Measurements from ENCODE around the gene MSL1.
A peak's percentile ranks its signal among the peaks of the same experiment; 100 is the strongest.

The MSL1 gene, protein sequence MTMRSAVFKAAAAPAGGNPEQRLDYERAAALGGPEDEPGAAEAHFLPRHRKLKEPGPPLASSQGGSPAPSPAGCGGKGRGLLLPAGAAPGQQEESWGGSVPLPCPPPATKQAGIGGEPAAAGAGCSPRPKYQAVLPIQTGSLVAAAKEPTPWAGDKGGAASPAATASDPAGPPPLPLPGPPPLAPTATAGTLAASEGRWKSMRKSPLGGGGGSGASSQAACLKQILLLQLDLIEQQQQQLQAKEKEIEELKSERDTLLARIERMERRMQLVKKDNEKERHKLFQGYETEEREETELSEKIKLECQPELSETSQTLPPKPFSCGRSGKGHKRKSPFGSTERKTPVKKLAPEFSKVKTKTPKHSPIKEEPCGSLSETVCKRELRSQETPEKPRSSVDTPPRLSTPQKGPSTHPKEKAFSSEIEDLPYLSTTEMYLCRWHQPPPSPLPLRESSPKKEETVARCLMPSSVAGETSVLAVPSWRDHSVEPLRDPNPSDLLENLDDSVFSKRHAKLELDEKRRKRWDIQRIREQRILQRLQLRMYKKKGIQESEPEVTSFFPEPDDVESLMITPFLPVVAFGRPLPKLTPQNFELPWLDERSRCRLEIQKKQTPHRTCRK

DNA sequence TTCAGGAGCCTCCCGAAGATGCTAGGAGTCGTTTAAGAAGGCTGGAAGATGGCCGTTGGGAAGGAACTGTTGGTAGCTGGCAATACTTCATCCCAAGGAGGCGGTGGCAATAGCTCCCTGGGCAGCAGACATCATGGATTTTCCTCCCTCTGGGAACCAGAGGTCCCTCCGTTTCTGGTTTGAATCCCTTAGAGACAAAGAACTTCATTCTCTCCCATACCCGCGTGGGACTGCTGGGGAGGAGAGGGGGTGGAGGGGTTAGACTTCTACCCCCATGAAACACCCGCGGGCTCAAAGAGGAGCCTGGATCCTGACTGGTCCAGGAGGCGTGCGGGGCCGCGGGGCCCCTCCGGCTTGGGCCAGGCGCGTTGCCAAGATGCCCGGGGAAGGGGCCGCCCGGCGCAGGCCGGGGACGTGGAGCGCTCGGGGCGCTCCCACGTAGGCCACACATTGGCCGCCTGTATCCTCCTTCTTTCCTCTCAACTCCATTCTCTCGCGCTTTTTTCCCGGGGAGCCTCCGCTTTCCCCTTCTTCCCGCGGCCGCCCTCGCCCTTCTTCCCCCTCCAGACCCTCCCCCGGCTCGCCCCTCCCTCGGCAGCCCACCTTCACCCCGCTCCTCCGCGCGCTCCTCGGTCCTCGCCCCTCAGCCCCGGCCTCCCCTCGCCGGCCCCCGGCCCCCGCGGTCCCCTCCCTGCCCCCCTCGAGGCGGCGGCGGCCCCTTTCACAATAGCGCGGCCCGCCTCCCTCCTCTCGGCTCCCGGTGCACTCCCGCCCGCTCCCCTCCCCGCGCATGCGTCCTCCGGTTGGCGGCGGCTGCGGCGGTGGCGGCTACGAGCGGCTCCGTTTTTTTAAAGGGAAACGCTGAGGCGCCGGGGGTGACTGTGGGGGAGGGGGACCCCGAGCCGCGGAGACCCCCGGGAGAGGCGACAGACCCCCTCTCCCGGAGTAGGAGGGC lies at the start of gene MSL1:
MSL1 (plus strand) TSS at position 791 of the 955 bp plus-strand sequence. CDS start 642 bp downstream, outside the sequence.
- DNase-seq, result peak; percentile 88 to 90

DNA sequence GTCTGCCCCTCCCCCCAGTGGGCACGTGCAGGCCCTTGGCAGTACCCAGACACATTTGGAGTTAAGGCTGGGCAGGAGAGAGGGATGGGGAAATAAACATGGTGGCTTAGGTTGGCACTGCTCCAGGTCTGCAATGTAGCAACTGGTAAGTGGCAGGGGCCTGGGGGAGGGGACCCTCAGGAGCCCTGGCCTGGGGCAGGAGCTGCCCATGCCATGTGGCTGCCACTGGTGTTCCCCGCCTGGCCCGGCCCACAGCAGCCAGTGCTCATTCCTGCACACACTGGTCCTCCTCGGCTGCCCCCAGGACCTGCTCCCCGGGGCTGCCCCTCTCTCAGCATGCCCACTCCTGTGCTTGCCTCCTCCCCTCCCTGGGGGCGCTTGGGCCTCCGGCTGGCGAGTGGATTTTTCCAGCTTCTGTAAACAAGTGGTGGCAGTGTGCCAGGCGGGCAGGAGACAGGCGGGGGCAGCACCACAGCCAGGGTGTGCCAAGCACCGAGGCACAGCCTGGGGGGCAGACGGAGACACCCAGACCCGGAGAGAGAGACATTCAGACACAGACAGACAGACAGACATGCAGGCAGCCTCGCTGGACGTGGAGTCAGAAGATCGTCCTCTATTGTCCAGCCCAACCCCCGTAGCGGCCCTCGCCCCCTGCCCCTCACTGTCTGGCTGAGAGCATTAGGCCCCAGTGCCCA lies 49.6 kb upstream of the MSL1 start:
- no peak for DNase-seq

DNA sequence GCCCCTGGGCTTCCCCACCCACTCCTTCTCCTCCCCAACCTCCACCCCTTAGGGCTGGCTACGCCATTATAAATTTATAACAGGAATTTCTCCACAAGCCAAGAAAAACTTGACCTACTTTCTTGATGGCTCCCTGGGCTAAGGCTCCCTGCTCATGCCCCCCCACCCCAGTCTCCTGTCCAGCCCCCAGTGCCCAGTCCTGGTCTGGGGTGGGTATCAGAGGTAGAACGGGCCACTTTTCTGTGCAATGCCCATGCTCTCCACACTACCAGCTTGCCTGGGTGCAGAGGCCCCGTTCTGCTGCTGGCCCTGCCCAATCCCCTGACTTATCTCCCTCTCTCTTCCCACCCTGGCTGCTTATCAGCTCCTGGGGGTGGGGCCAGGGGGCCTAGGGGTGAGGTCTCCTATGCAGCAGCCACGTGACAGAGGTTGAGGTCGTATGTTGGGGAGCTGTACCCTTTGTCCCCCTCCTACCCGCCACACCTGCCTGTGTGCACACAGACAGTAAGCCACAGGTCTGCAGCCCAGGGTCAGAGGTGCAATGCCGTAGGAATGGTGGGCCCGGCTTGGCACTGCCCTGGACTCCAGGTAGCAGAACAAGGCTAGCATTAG lies 48.9 kb upstream of the MSL1 start:
- DNase-seq, result no peak

DNA sequence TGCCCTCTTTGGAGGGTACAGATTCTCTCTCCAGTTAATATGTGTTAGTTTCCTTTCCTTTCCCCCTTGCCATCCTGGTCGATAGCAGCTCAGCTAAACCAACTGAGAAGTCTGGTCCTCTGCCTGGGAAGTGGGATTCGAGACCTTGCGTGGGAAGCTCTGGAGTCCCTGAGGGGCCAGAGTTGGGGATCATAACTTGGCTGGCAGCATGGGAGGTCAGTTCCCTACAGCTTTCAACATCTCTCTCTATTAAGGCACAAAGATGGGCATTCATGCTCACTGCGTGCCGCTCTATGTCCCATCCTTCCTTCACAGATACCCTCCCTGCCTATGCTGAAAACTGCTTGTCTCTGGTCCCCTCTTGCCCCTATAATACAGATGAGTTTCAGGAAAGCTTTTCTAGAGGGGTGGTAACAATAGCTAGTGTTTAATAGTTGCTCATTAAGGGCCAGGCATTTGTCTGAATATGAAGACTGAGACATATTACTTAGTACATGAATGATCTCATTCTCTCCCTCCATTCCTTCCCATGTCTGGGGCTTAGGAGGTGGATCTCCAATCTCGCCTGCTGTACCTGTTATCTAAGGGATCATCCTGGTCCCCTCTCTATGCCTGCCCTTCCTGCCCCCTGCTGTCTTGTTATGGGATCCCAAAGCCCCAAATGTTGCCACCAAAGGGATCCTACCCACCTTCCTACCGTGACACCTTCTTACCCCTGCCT lies 48.2 kb upstream of the MSL1 start:
- no peak for DNase-seq

DNA sequence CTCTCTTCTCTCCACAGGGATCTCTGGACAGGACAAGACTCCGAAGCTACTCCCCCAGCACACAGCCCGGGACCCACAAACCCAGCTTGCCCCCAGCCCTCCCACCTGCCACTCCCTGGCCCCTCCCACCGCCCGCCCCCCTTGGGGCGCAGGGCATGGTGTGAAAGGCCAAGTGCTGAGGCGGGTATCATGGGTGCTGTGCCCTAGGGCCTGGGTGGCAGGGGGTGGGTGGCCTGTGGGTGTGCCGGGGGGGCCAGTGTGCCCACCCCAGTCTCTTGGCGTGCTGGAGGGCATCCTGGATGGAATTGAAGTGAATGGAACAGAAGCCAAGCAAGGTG lies 47.6 kb upstream of the MSL1 start:
- no peak for DNase-seq

DNA sequence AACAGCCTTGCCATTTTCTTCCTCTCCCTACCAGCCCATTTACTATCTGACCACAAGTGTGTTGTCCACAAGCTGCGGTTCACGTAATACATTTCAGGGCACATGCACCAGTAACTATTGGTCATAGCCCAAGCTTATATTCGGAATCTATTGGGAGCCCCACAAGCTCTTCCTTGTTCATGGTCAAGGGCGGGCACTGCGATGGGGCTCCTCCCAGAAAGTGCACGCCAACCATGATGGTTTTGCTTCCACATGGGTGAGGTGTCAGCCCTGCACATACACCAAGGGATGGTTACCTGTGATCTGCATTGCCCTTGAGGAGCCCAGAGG lies 46.9 kb upstream of the MSL1 start:
- no peak for DNase-seq

DNA sequence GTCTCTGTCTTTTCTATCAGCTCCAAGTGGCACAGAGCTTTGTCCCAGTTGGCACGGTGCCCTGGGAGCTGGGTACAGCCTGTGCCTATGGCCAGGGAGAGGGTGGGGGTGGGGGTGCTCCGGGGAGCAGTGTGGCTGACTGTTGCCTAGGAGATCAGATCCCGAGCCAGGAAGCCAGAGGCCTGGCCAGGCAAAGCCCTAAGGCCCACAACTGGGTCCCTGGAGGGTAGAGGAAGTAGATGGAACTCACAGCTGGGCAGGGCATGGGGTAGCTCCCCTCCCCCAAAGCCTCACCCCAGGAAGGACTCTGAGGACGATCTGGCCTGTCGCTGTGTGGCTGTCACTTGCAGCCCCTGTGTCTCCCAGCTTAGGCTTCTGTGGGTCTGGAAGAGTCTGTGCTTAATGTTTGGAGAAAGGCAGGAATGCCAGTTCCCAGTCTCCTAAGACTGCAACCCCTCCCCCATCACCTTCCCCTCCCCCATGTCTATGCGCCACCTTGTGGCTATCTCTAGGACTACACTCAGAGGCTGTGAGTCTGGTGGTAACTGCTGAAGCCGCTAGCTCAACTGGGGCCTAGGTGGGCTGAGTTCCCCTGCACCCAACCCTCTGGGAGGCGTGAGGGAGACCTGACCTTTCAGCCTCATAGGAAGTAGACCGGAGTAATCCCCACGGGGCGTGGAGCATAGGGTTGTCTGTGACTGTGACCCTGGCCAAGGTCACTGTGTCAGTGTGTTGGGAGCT lies 46.4 kb upstream of the MSL1 start:
- DNase-seq, result peak; percentile 81 to 85

DNA sequence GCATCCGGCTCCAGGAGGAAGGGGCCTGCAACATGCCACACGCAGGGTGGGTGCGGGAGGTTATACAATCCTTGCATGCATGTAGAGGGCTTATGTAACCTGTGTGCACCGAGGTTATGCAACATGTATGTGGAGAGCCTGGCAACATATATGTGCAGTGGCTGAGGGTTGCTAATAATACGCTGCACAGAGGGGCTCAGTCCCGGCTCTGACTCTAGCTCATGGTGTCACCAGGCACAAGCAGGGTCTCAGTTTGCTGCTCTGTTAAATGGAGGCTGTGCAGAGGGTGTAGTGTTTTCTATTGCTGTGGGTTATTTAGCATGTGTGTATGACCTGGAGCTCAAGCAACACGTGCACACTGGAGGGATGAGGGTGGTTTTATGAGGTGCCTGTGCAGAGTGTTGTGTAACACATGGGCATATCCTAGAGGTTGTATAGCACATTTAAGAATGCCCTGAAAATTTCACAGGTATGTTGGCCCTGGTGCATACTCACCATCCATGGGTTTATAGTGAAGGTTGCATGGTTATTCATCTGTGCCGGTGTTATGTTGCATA lies 45.8 kb upstream of the MSL1 start:
- DNase-seq, result no peak

DNA sequence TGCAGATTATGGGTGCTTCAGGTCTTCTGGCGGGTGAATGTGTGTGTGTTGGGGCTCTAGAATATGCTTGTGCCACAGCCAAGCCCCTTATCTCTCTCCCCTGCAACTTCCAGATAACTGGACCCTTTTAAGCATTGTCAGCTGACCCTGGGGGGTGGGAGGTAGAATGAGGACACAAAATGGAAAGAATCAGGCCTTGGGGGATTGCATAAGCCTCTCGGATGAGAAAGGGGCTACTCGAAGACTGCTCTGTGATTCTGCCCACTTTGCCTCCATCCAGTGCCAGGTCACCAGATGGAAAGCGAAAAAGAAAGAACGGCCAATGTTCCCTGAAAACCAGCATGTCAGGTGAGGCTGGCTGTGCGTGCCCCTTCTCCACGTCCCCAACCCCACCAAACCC lies 45.2 kb upstream of the MSL1 start:
- DNase-seq, result no peak

DNA sequence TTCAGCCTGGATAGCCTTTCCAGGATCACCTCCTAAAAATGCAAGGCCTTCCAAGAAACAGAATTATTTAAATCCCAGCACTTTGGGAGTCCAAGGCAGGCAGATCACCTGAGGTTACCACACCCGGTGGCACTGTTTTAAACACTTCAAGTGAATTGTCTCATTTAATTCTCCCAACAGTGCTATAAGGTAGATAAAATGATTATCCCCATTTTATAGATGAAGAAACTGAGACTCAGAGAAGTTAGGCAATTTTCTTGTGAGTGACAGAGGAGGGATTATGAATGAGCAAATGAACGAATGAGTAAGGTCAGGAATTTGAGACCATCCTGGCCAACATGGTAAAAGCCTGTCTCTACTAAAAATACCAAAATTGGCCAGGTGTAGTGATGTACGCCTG lies 42.2 kb upstream of the MSL1 start:
- no peak for DNase-seq

DNA sequence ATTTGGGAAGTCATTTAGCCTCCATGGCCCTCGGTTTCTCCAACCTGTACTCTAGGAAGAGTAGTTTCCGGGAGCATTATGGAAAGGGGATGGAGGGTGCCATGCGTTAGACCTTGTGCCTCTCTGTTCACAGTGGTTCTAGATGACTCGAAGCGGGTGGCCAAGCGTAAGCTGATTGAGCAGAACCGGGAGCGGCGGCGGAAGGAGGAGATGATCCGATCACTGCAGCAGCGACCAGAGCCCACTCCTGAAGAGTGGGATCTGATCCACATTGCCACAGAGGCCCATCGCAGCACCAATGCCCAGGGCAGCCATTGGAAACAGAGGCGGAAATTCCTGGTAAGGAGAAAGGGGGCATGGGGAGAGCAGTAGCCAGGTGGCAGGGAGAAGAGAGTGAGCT lies 37.3 kb upstream of the MSL1 start:
- no peak for DNase-seq

DNA sequence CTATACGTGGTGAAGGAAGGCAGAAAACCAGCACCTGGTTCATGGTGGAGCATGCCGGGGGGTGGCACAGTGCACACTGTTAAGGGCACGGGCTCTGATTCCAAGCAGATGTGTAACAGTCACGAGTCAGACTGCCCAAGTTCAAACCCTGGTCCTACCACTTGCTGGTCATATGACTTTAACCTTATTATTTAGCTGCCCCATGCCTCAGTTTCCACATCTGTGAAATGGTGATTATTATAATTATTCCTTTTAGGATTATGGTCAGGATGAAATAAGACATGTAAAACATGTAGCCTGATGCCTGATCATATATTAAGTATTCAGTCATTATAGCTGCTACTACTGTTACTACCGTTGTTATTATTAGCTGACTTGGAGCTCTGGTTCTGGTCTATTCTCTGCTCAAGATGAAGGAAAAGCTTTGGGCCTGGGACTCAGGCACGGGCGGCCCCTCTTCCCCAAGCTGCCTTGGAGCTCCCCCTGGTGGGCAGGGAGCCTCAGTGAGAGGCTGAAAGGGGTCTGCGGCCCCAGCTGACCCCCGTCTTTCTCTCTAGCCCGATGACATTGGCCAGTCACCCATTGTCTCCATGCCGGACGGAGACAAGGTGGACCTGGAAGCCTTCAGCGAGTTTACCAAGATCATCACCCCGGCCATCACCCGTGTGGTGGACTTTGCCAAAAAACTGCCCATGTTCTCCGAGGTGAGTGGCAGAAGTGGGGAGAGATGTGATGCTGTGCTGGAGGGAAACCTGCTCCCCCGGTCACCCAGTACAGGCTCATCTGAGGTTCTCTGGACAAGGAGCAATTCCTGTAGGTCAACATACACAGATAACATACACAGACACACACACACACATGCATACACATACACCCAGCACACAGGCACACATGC lies 35.4 kb upstream of the MSL1 start:
- peak; percentile 75 for DNase-seq

DNA sequence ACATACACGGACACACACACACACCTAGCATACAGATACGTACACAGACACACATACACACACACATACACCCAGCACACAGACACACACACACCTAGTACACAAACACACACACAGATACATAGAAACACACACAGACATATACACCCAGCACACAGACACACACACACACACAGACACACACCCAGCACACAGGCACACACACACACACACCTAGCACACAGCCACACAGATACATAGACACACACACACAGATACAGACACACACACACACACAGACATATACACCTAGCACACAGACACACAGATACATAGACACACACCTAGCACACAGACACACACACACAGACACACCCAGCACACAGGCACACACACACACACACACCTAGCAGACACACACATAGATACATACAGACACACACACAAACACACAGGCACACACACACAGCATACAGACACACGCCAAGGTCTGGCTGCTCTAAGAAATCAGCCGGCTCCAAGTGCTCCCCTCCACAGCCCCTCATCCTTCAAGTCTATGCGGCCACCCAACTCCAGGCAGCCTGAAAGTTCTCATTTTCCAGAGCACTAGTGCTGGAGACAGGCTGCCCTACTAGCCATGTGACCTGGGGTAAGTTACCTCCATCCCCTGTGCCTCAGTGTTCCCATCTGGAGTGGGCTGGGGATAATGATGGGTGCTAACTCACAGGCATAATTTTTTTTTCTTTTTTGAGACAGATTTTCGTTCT lies 34.5 kb upstream of the MSL1 start:
- DNase-seq, result no peak

DNA sequence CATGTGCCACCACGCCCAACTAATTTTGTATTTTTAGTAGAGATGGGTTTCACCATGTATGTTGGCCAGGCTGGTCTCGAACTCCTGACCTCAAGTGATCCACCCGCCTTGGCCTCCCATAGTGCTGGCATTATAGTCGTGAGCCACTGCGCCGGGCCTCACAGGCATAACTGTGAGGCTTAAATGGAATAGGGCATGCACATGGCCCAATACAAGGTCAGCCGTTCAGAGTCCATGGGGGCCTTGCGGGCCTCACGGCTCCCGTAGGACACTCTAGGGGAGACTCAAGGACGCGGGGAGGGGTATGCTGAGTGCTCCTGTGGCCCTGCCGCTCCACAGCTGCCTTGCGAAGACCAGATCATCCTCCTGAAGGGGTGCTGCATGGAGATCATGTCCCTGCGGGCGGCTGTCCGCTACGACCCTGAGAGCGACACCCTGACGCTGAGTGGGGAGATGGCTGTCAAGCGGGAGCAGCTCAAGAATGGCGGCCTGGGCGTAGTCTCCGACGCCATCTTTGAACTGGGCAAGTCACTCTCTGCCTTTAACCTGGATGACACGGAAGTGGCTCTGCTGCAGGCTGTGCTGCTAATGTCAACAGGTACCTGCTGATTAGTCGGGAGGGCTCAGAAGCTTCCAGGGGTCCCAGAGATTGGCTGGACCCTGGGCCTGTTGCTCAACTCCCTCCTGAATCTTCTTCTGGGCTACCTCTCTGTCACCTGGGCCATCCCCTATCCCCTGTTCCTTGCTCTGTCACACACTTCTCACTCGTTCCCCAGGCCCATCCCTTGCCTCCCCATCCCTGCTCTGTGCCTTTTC lies 33.7 kb upstream of the MSL1 start:
- no peak for DNase-seq

DNA sequence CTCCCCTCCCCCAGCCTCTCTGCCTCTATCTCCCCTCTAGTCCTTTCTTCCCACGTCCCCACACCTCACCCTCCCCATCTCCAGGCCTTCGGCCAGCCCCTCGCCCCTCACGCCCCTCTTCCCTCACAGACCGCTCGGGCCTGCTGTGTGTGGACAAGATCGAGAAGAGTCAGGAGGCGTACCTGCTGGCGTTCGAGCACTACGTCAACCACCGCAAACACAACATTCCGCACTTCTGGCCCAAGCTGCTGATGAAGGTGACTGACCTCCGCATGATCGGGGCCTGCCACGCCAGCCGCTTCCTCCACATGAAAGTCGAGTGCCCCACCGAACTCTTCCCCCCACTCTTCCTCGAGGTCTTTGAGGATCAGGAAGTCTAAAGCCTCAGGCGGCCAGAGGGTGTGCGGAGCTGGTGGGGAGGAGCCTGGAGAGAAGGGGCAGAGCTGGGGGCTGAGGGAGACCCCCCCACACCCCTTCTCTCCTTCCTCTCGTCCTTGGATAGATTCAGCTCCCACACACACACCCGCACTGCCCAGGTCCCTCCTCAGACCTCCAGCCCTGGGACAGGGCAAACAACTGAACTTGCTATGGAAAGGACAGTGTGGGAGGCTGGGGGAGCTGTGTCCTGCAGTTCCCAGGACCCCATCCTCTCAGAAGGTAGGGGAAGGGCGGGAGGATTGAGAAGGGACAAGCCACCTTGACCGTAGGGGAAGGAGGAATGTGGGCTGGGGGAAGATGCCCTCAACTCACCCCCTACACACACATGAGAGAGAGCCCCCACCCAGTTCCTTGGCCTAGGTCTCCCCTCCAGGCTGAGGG lies 32.5 kb upstream of the MSL1 start:
- no peak for DNase-seq

DNA sequence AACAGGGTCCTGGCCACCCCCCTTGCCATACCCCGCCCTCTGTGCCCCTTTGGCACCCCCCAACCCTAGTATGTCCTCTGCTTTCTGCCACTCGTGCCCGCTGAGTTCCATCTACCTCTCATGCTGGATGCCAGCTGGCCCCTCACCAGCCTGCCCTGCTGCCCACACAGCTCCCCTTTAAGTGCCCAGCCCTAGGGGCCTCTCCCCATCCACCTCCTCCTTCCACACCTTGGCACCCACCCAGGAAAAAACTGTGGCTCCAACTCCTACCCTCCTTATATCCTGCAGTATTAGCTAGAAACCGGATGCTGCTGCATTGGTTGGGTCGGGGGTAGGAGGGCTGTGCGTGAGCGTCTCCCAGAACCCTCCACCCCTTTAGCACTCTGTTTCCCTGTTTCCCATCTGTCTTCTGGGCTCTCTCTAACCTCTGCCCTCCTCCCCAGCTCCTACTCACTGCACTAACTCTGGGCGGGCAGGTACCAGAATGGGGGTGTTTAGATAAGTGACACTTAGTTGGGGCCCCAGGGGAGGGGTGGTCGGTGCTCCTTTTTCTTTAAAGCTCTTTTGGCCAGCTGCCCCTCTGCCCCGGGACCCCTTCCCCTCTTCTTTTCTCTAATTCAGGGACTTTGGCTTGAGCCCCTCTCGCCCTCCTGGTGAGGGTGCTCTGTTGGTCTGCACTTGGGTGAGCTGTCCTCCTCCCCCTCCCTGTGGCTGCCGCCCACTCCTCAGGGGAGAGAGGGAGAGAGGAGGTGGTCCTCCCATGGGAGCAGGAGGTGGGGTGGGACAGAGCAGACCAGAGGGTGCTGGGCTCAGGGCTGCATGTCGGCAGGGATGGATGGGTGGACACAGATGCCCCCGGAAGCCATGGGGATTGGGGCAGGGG lies 31.3 kb upstream of the MSL1 start:
- no peak for DNase-seq
